ENCODE data around the gene PGLYRP2.

Gene PGLYRP2

GRCh38 chr19:15419413-15420025 is 59.8 kb downstream of the PGLYRP2 start:
- TF ChIP-seq CTCF (conservative IDR thresholded peaks at IDR 0.05; ENCODE audit: low read depth, low read length) = no peak
- peak overlapping the region; percentile 46 for H3K4me3 ChIP-seq (ENCODE audit: low read length)
- no peak for DNase-seq (ENCODE audit: low read depth)
